Neural progenitor cell (in vitro differentiated cells): ENCODE results near the gene MYOM3.

Source experiments
- EZH2 ChIP-seq: fragments of 200-600 bp; sonication (generic); IDR thresholded peaks from 2 replicates; pipeline ENCODE4 v1.6.1; 2017; ENCODE audit warnings: antibody characterized with exemption, mild to moderate bottlenecking, moderate library complexity
- TF ChIP-seq, protein P1 (sequence below): fragments of 200-600 bp; sonication (generic); IDR thresholded peaks from 2 replicates; pipeline ENCODE4 v1.5.1; 2017; ENCODE audit warnings: antibody characterized with exemption, mild to moderate bottlenecking

GRCh38 chr1:24086466-24086865 lies 25.5 kb downstream of the MYOM3 start:
- TF ChIP-seq, protein P1, sequence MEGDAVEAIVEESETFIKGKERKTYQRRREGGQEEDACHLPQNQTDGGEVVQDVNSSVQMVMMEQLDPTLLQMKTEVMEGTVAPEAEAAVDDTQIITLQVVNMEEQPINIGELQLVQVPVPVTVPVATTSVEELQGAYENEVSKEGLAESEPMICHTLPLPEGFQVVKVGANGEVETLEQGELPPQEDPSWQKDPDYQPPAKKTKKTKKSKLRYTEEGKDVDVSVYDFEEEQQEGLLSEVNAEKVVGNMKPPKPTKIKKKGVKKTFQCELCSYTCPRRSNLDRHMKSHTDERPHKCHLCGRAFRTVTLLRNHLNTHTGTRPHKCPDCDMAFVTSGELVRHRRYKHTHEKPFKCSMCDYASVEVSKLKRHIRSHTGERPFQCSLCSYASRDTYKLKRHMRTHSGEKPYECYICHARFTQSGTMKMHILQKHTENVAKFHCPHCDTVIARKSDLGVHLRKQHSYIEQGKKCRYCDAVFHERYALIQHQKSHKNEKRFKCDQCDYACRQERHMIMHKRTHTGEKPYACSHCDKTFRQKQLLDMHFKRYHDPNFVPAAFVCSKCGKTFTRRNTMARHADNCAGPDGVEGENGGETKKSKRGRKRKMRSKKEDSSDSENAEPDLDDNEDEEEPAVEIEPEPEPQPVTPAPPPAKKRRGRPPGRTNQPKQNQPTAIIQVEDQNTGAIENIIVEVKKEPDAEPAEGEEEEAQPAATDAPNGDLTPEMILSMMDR = no peak
- TF ChIP-seq EZH2 = no peak
